Activated naive CD4-positive, alpha-beta T cell treated with anti-CD3 and anti-CD28 coated beads for 36 hours (primary cell): Measurements from ENCODE around the gene IRGQ. TPM values are rescaled to one million over a fixed set of nuclear protein-coding genes. Genes with fewer than 3 reads are reported as not detected.

Experiments
- CTCF ChIA-PET: fragments of 350-600 bp; sonication (Branson Sonifier 250); formaldehyde crosslinking; loops from one replicate; lab custom pipeline; 2021; ENCODE audit warnings: antibody characterized with exemption; lab: Charles Lee
- DNase-seq: peaks from one replicate; pipeline ENCODE4 v3.0.0-alpha.2; 2020
- H3K27ac Mint-ChIP-seq: one replicate; pipeline ENCODE4 v1.8.0; 2021; ENCODE audit warnings: mild to moderate bottlenecking, mixed read lengths
- H3K27me3 Mint-ChIP-seq: one replicate; pipeline ENCODE4 v1.8.0; 2021; ENCODE audit warnings: low read depth, mixed read lengths
- H3K36me3 Mint-ChIP-seq: one replicate; pipeline ENCODE4 v1.8.0; 2021; ENCODE audit warnings: low read depth, mixed read lengths
- H3K4me1 Mint-ChIP-seq: one replicate; pipeline ENCODE4 v1.8.0; 2021; ENCODE audit warnings: low read depth, mixed read lengths
- H3K4me3 Mint-ChIP-seq: one replicate; pipeline ENCODE4 v1.8.0; 2021; ENCODE audit warnings: mild to moderate bottlenecking, moderate library complexity, mixed read lengths
- H3K9me3 Mint-ChIP-seq: one replicate; pipeline ENCODE4 v1.8.0; 2021; ENCODE audit warnings: mixed read lengths
- intact Hi-C: fragments of 100-400 bp; cut with micrococcal nuclease; formaldehyde crosslinking; loops from one replicate; pipeline ENCODE4 v1.15.1; 2023
- total RNA-seq, 2 experiments: library from RNA; stranded (reverse); gene quantifications; one replicate each; pipeline ENCODE4 v1.2.3, GENCODE V29; 2021

Gene IRGQ
- total RNA-seq, 2 experiments from 2014 or later, result 17.2 to 18.7 TPM

DNA sequence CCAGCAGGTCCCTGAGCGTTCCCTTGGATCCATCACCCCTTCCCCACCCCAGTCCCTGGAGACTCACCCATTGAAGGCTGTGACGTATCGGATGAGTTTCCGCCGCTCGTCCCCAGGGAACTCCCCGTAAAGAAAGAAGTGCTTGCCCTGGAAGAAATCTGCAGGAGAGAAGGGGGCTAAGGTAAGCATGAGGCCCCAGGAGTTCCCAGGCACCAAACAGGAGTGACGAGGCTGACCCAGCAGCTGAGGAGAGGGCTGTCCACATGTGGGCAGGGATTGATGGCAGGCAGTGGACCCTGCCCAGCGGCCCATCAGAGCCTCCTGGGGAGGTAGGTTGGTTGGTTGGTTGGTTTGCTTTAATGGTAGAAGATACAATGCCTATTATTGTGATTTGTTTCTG, 51.9 kb downstream of the IRGQ start:
- no peak for DNase-seq
- H3K4me3 Mint-ChIP-seq, result no peak overlapping the region
- H3K27me3 Mint-ChIP-seq, result no peaks in the 10 kb centered on the region
- H3K36me3 Mint-ChIP-seq, result peaks cover 40% of the 10 kb centered on the region
- H3K27ac Mint-ChIP-seq, result no peak overlapping the region
- no peaks in the 10 kb centered on the region for H3K4me1 Mint-ChIP-seq
- peaks cover 3% of the 10 kb centered on the region for H3K9me3 Mint-ChIP-seq
- intact Hi-C loops, result no loop called here
- CTCF ChIA-PET, result interaction anchor here (2.2 kb wide), 1 partner anchor 11 kb away, joined by 8 read pairs; no protein-coding TSS in a partner anchor

DNA sequence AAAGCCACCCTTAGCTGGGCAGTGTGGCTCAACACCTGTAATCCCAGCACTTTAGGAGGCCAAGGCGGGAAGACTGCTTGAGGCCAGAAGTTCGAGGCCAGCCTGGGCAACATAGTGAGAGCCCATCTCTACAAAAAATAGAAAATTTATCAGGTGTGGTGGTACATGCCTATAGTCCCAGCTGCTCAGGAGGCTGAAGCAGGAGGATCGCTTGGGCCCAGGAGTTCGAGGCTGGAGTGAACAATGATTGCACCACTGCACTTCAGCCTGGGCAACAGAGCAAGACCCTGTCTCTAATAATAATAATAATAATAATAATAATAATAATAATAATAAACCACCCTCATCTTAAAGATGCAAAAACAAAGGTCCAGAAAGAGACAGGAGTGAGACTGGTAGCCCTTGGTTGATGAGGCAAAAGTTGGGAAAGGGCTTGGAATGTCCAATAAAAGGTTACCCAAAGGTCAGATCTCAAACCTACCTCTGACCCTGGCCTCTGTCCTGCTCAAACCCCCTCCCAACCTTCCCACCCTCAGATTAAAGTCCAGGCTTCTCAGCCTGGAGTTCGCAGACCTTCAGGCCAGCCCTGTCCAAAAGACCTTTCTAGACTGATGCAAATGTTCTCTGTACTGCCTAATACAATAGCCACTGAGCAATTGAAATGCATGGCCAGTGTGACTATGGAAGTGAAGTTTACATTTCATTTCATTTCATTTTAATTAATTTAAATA, 53.8 kb downstream of the IRGQ start:
- Mint-ChIP-seq H3K27ac (no peak overlapping the region), H3K36me3 (peaks cover 55% of the 10 kb centered on the region), H3K4me3 (no peak overlapping the region), H3K4me1 (no peaks in the 10 kb centered on the region), H3K9me3 (peaks cover 11% of the 10 kb centered on the region), H3K27me3 (no peaks in the 10 kb centered on the region)
- CTCF ChIA-PET, result interaction anchor here (2.2 kb wide), 1 partner anchor 13 kb away, joined by 8 read pairs; no protein-coding TSS in a partner anchor
- intact Hi-C loops, result no loop called here
- DNase-seq, result no peak

DNA sequence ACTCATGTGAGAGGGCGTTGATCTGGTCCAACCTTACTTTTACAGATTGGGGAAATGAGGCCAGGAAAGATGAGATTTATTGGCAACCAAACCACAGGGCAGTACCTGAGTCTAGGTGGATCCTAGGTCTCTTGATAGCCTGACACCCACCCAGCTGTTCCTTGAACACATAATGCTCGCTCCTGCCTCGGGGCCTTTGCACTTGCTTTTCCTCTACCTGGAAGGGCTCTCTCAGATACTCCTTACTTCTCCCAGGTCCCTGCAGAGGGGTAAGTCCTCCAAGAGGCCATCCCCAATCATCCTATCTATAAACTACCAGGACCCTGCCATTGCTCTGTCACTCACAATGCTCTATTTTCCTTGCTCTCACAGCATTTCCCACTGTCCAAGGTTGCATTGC, 55.6 kb downstream of the IRGQ start:
- H3K27ac Mint-ChIP-seq, result no peak overlapping the region
- no peaks in the 10 kb centered on the region for H3K27me3 Mint-ChIP-seq
- H3K36me3 Mint-ChIP-seq, result peaks cover 55% of the 10 kb centered on the region

DNA sequence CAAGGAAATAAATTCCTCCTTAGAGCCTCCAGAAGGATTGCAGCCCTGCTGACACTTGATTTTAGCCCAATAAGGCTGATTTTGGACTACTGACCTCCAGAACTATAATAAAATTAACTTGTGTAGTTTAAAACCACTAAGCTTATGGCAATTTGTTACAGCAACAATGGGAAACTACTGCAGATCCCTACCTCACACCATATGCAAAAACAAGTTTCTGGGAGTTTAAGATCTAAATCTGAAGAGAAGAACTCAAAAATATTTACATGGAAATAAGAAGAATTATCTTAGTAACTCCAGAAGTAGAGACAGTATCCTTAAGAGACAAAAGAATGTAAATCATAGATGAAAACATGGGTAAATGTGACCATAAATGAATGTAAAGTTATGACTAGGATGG, 57.0 kb downstream of the IRGQ start:
- DNase-seq, result no peak
- Mint-ChIP-seq H3K4me1 (peaks cover 6% of the 10 kb centered on the region), H3K9me3 (peaks cover 11% of the 10 kb centered on the region), H3K27me3 (no peaks in the 10 kb centered on the region), H3K36me3 (peaks cover 50% of the 10 kb centered on the region), H3K27ac (peak overlapping the region; percentile 0), H3K4me3 (no peak overlapping the region)
- CTCF ChIA-PET, result interaction anchor here (1.6 kb wide), 1 partner anchor 16 kb away, joined by 3 read pairs; no protein-coding TSS in a partner anchor
- intact Hi-C loops, result no loop called here

More for the DNA sequence above, 55.6 kb downstream of the IRGQ start:
- Mint-ChIP-seq H3K4me1 (peaks cover under 1% of the 10 kb centered on the region), H3K4me3 (no peak overlapping the region), H3K9me3 (peaks cover 11% of the 10 kb centered on the region)
- DNase-seq, result no peak
- CTCF ChIA-PET, result interaction anchor here (1.6 kb wide), 1 partner anchor 15 kb away, joined by 3 read pairs; no protein-coding TSS in a partner anchor
- intact Hi-C loops, result no loop called here

DNA sequence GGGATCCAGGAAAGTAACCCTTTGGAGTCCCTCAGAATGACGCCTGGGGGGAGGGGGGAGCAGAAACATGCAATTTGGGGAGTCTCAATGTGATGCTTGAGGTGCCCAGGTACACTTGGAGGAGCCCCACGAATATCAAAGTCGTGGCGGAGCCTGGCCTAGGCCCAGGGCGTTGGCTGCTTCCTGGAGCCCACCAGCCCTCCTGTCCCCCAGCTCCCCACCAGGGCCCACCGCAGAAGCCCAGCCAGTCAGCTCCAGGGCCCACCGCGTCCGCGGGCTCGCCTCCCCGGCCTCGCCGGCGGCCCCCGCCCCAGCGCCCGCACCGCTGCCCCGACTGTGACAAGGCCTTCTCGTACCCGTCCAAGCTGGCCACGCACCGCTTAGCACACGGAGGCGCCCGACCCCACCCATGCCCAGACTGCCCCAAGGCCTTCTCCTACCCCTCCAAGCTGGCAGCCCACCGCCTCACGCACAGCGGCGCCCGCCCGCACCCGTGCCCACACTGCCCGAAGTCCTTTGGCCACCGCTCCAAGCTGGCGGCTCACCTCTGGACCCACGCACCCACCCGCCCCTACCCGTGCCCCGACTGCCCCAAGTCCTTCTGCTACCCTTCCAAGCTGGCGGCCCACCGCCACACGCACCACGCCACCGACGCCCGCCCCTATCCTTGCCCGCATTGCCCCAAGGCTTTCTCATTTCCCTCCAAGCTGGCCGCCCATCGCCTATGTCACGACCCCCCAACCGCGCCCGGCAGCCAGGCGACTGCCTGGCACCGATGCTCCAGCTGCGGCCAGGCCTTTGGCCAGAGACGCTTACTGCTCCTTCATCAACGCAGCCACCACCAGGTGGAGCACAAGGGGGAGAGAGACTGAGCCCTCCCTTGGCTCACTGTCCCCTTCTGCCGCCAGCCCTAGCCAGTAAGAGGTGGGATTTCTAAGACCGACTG, 60.8 kb downstream of the IRGQ start:
- DNase-seq, result peak; percentile 28
- Mint-ChIP-seq H3K4me3 (no peak overlapping the region), H3K4me1 (peaks cover 15% of the 10 kb centered on the region), H3K27ac (peak overlapping the region; percentile 74), H3K36me3 (peaks cover 26% of the 10 kb centered on the region), H3K9me3 (peaks cover 11% of the 10 kb centered on the region), H3K27me3 (no peaks in the 10 kb centered on the region)
- CTCF ChIA-PET, result interaction anchor here (0.5 to 4.0 kb wide), 6 partner anchors 10 to 130 kb away, joined by 3 to 28 read pairs (median 4); partner anchors contain the start of genes IRGQ and ZNF576
- intact Hi-C loops, result loop anchor here (1.0 kb wide), 1 partner anchor 219 kb away; the partner anchor contains the start of gene SMG9

Other genes starting within 250 kb of the IRGQ start
- gene CD177, start 242.4 kb downstream of the IRGQ start, total RNA-seq, result not detected
- not detected for gene TEX101, start 181.2 kb downstream of the IRGQ start, total RNA-seq
- 1 to 10 TPM; 1.5 to 1.6 TPM for gene LYPD3, start 130.5 kb downstream of the IRGQ start, total RNA-seq
- 10 to 100 TPM; 12.9 to 14.9 TPM for gene PHLDB3, start 91.4 kb downstream of the IRGQ start, total RNA-seq
- gene ETHE1, start 68.9 kb downstream of the IRGQ start, total RNA-seq, result 10 to 100 TPM; 62.1 to 64.4 TPM
- 1 to 10 TPM; 3.1 to 5.2 TPM for gene ZNF575, start 62.9 kb downstream of the IRGQ start, total RNA-seq
- 10 to 100 TPM; 33.7 to 34.5 TPM for gene XRCC1, start 20.6 kb downstream of the IRGQ start, total RNA-seq
- 1 to 10 TPM; 3.2 to 3.8 TPM for gene PINLYP, start 20.3 kb downstream of the IRGQ start, total RNA-seq
- 10 to 100 TPM; 11.6 to 11.7 TPM for gene ZNF576, start 461 bp upstream of the IRGQ start, total RNA-seq
- under 1 TPM; 0.21 to 0.27 TPM for gene SRRM5, start 16.0 kb upstream of the IRGQ start, total RNA-seq
- 10 to 100 TPM; 11.4 to 11.8 TPM for gene ZNF428, start 23.5 kb upstream of the IRGQ start, total RNA-seq
- under 1 TPM; 0.64 to 0.67 TPM for gene CADM4, start 43.7 kb upstream of the IRGQ start, total RNA-seq
- gene PLAUR, start 74.0 kb upstream of the IRGQ start, total RNA-seq, result 1 to 10 TPM; 7.1 to 7.4 TPM
- not detected for gene IRGC, start 119.9 kb upstream of the IRGQ start, total RNA-seq
- gene SMG9, start 158.8 kb upstream of the IRGQ start, total RNA-seq, result 100 to 1,000 TPM; 103 to 111 TPM
- gene KCNN4, start 184.8 kb upstream of the IRGQ start, total RNA-seq, result 10 to 100 TPM; 68.4 to 73.7 TPM
- gene LYPD5, start 206.3 kb upstream of the IRGQ start, total RNA-seq, result 1 to 10 TPM; 1.3 to 2.0 TPM
- gene ZNF283, start 231.2 kb upstream of the IRGQ start, total RNA-seq, result 1 to 10 TPM; 6.8 to 7.7 TPM